Prostate gland (tissue), 2 donors: Measurements from ENCODE around the gene DNAJC11. TPM values are rescaled to one million over a fixed set of nuclear protein-coding genes. Genes with fewer than 3 reads are reported as not detected.
"Not testable (repeated sequence)": the region's sequence is repeated elsewhere in the genome, so short reads cannot be mapped to it uniquely, and the experiment has no call there.

Source experiments
- DNase-seq: peaks from one replicate; pipeline ENCODE4 v3.0.0-alpha.2; 2019; ENCODE audit warnings: low spot score
- H3K27ac ChIP-seq, 2 donors: fragments of 200-600 bp; sonication (generic); 2 replicates each; pipeline ENCODE4 v1.5.1; 2017 to 2019
- H3K27me3 ChIP-seq: fragments of 200-600 bp; sonication (generic); replicated peaks from 2 replicates; pipeline ENCODE4 v1.5.1; 2019; ENCODE audit not compliant: insufficient read depth
- H3K36me3 ChIP-seq, 2 donors: fragments of 200-600 bp; sonication (generic); 1 replicate in 1 of 2; 2 replicates in 1 of 2; pipeline versions ENCODE4 v1.5.1 to v1.8.1; 2017 to 2019
- H3K4me1 ChIP-seq: fragments of 200-600 bp; sonication (generic); replicated peaks from 2 replicates; pipeline ENCODE4 v1.5.1; 2019
- H3K4me3 ChIP-seq, 2 donors: fragments of 200-600 bp; sonication (generic); 2 replicates each; pipeline ENCODE4 v1.5.1; 2017 to 2019
- H3K9me3 ChIP-seq: fragments of 200-600 bp; sonication (generic); 2 replicates; pipeline ENCODE4 v1.5.1; 2017
- CTCF ChIP-seq, 4 experiments: fragments of 200-600 bp in 2 of 4; fragments of 450-650 bp in 2 of 4; sonication (generic) in 2 of 4; IDR thresholded peaks; 1 replicate in 3 of 4; 2 replicates in 1 of 4; pipeline ENCODE4 v1.5.1; 2016 to 2019; ENCODE audit warnings: antibody characterized with exemption in 4 of 4, mild to moderate bottlenecking in 2 of 4, moderate library complexity in 2 of 4
- POLR2A ChIP-seq: fragments of 450-650 bp; IDR thresholded peaks from one replicate; pipeline ENCODE4 v1.6.1; 2016; ENCODE audit warnings: antibody characterized with exemption, mild to moderate bottlenecking
- POLR2AphosphoS5 ChIP-seq: sonication (generic); formaldehyde crosslinking; IDR thresholded peaks from one replicate; pipeline ENCODE4 v1.6.1; 2017; ENCODE audit warnings: antibody characterized with exemption
- WGBS: methylation state at CpG from one replicate; pipeline ENCODE4 v1.1.5; 2018; 5-methylcytosine and 5-hydroxymethylcytosine counted together
- intact Hi-C: fragments of 100-400 bp; cut with DNase I; formaldehyde crosslinking; loops from one replicate; pipeline ENCODE4 v1.14.2; 2022
- total RNA-seq, 2 donors: library from RNA; depleted of rRNA; stranded (reverse); fragments of >200 nt; gene quantifications; one replicate each; pipeline ENCODE4 v1.1.0, GENCODE V29; 2016

Gene DNAJC11
- total RNA-seq, 2 donors from 2014 or later = 32.9 to 52.8 TPM

- H3K4me3 ChIP-seq = no peak overlapping the region
- no peaks in the 10 kb centered on the region for H3K9me3 ChIP-seq
- TF ChIP-seq POLR2AphosphoS5 = no peak
- no peak for TF ChIP-seq CTCF (IDR thresholded peaks at IDR 0.05)
- TF ChIP-seq POLR2A = no peak
- DNase-seq = no peak
- H3K4me1 ChIP-seq = no peaks in the 10 kb centered on the region
- no peak overlapping the region for H3K27ac ChIP-seq
- intact Hi-C loops = no loop called here
- H3K27me3 ChIP-seq = no peaks in the 10 kb centered on the region
- 78% methylated on average over 2 of the region's 2 CpGs for WGBS
- no peaks in the 10 kb centered on the region for H3K36me3 ChIP-seq
These were observed 29.1 kb downstream of the DNAJC11 start for GRCh38 chr1:6672558-6672957.

GRCh38 chr1:6668503-6668902 is 33.1 kb downstream of the DNAJC11 start:
- Histone ChIP-seq H3K27ac (no peak overlapping the region), H3K36me3 (no peaks in the 10 kb centered on the region), H3K4me1 (no peaks in the 10 kb centered on the region), H3K27me3 (no peaks in the 10 kb centered on the region), H3K9me3 (no peaks in the 10 kb centered on the region), H3K4me3 (no peak overlapping the region)
- TF ChIP-seq CTCF (IDR thresholded peaks at IDR 0.05) = no peak
- no peak for TF ChIP-seq POLR2AphosphoS5
- no peak for TF ChIP-seq POLR2A
- DNase-seq = no peak
- 97% methylated on average over 9 of the region's 9 CpGs for WGBS
- intact Hi-C loops = no loop called here

GRCh38 chr1:6667139-6667538 is 34.5 kb downstream of the DNAJC11 start:
- Histone ChIP-seq H3K27ac (no peak overlapping the region), H3K4me3 (no peak overlapping the region), H3K9me3 (no peaks in the 10 kb centered on the region), H3K27me3 (no peaks in the 10 kb centered on the region), H3K4me1 (no peaks in the 10 kb centered on the region), H3K36me3 (no peaks in the 10 kb centered on the region)
- intact Hi-C loops = no loop called here
- DNase-seq = no peak
- TF ChIP-seq CTCF (IDR thresholded peaks at IDR 0.05) (no peak), POLR2A (no peak), POLR2AphosphoS5 (no peak)
- WGBS = 99% methylated on average over 6 of the region's 6 CpGs

- no peak for TF ChIP-seq POLR2A
- TF ChIP-seq CTCF (IDR thresholded peaks at IDR 0.05) = no peak
- TF ChIP-seq POLR2AphosphoS5 = no peak
- no peak for DNase-seq
- H3K4me1 ChIP-seq = no peaks in the 10 kb centered on the region
- no peaks in the 10 kb centered on the region for H3K27me3 ChIP-seq
- no peak overlapping the region for H3K4me3 ChIP-seq
- intact Hi-C loops = no loop called here
- 89% methylated on average over 5 of the region's 5 CpGs for WGBS
- no peak overlapping the region for H3K27ac ChIP-seq
- H3K36me3 ChIP-seq = no peaks in the 10 kb centered on the region
- no peaks in the 10 kb centered on the region for H3K9me3 ChIP-seq
These were observed 34.9 kb downstream of the DNAJC11 start for GRCh38 chr1:6666696-6667095.

- H3K36me3 ChIP-seq, H3K27ac ChIP-seq, H3K27me3 ChIP-seq, H3K4me3 ChIP-seq, H3K9me3 ChIP-seq, DNase-seq, H3K4me1 ChIP-seq, intact Hi-C loops: not testable (repeated sequence)
- 96% methylated on average over 7 of the region's 7 CpGs for WGBS
These were observed 39.1 kb downstream of the DNAJC11 start for GRCh38 chr1:6662468-6662867.
